Smooth muscle cell (in vitro differentiated cells): Measurements from ENCODE around the gene SMAD5. TPM values are rescaled to one million over a fixed set of nuclear protein-coding genes. Genes with fewer than 3 reads are reported as not detected.

Source experiments
- DNase-seq: peaks from one replicate; lab custom pipeline; 2025; ENCODE audit not compliant: unreplicated experiment; lab: John Stamatoyannopoulos, UW
- H2AFZ ChIP-seq: fragments of 200-600 bp; sonication (generic); 2 replicates; pipeline ENCODE4 v1.6.0; 2016; ENCODE audit warnings: antibody characterized with exemption, low read depth, mild to moderate bottlenecking
- H3F3A ChIP-seq: fragments of 200-600 bp; sonication (generic); 2 replicates; pipeline ENCODE4 v1.6.0; 2017; ENCODE audit warnings: antibody characterized with exemption, low read depth
- H3K27ac ChIP-seq: fragments of 200-600 bp; sonication (generic); 2 replicates; pipeline ENCODE4 v1.5.1; 2016; ENCODE audit warnings: low read depth, mild to moderate bottlenecking
- H3K27me3 ChIP-seq: fragments of 200-600 bp; sonication (generic); 2 replicates; pipeline ENCODE4 v1.6.1; 2016; ENCODE audit warnings: low read depth, mild to moderate bottlenecking
- H3K36me3 ChIP-seq: fragments of 200-600 bp; sonication (generic); 2 replicates; pipeline ENCODE4 v1.5.1; 2016; ENCODE audit warnings: low read depth
- H3K4me1 ChIP-seq: fragments of 200-600 bp; sonication (generic); 2 replicates; pipeline ENCODE4 v1.5.1; 2016; ENCODE audit warnings: low read depth
- H3K4me2 ChIP-seq: fragments of 200-600 bp; sonication (generic); 2 replicates; pipeline ENCODE4 v1.6.0; 2016; ENCODE audit warnings: mild to moderate bottlenecking
- H3K4me3 ChIP-seq: fragments of 200-600 bp; sonication (generic); 2 replicates; pipeline ENCODE4 v1.5.1; 2016; ENCODE audit warnings: mild to moderate bottlenecking
- H3K79me2 ChIP-seq: fragments of 200-600 bp; sonication (generic); 2 replicates; pipeline ENCODE4 v1.6.0; 2016; ENCODE audit warnings: low read depth, mild to moderate bottlenecking
- H3K9ac ChIP-seq: fragments of 200-600 bp; sonication (generic); 2 replicates; pipeline ENCODE4 v1.6.0; 2016; ENCODE audit warnings: low read depth
- H3K9me3 ChIP-seq: fragments of 200-600 bp; sonication (generic); replicated peaks from 2 replicates; pipeline ENCODE4 v1.5.1; 2016; ENCODE audit warnings: low read depth
- H4K20me1 ChIP-seq: fragments of 200-600 bp; sonication (generic); 2 replicates; pipeline ENCODE4 v1.6.0; 2016; ENCODE audit warnings: low read depth
- WGBS: methylation state at CpG from one replicate; pipeline ENCODE4 v1.1.7; 2016; ENCODE audit warnings: low lambda C conversion rate; 5-methylcytosine and 5-hydroxymethylcytosine counted together
- polyA plus RNA-seq: library from polyadenylated mRNA; unstranded; fragments of >200 nt; fragmentation: Nextera tagmentation; extraction: Ambion mirVana; gene quantifications from 2 replicates; pipeline ENCODE4 v1.2.1, GENCODE V29; 2016
- total RNA-seq: library from RNA; depleted of rRNA; stranded (reverse); fragments of >200 nt; gene quantifications from 2 replicates; pipeline ENCODE4 v1.2.3, GENCODE V29; 2014
- TF ChIP-seq, protein P1 (sequence below): fragments of 200-600 bp; sonication (generic); IDR thresholded peaks from 2 replicates; pipeline ENCODE4 v1.5.1; 2017; ENCODE audit warnings: borderline replicate concordance, mild to moderate bottlenecking, antibody characterized with exemption; ENCODE audit not compliant: insufficient read depth, poor library complexity, severe bottlenecking

SMAD5 gene
- total and polyA plus RNA-seq, 2 experiments from 2014 or later = 28.5 to 61.7 TPM

DNA sequence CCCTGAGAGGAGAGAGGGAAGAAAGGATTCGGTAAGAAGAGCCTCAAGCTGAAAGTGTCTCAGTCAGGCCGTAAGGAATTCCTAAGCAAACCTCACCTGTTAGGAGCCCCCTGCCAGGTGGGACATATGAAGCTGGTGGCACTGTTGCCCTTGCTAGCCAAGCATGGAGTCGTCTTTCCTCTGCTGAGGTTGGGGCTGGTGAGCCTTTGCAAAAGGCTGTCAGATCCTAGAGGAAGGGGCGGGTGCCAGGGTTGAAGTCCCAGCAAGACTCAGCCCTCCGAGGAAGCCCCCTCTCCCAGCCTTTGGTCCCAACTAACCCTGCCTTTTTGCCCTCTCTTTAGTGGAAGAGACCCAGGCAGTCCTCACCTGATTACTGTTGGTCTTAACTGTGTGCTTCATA is 65.8 kb downstream of the SMAD5 start:
- H3K4me2 ChIP-seq = no peak overlapping the region
- H3K36me3 ChIP-seq = no peaks in the 10 kb centered on the region
- DNase-seq = no peak
- WGBS = 94% methylated on average over 5 of the region's 5 CpGs
- no peak overlapping the region for H3K4me3 ChIP-seq
- H3K9ac ChIP-seq = no peak overlapping the region
- peaks cover 2% of the 10 kb centered on the region for H3K27me3 ChIP-seq
- H3F3A ChIP-seq = no peaks in the 10 kb centered on the region
- TF ChIP-seq, protein P1, sequence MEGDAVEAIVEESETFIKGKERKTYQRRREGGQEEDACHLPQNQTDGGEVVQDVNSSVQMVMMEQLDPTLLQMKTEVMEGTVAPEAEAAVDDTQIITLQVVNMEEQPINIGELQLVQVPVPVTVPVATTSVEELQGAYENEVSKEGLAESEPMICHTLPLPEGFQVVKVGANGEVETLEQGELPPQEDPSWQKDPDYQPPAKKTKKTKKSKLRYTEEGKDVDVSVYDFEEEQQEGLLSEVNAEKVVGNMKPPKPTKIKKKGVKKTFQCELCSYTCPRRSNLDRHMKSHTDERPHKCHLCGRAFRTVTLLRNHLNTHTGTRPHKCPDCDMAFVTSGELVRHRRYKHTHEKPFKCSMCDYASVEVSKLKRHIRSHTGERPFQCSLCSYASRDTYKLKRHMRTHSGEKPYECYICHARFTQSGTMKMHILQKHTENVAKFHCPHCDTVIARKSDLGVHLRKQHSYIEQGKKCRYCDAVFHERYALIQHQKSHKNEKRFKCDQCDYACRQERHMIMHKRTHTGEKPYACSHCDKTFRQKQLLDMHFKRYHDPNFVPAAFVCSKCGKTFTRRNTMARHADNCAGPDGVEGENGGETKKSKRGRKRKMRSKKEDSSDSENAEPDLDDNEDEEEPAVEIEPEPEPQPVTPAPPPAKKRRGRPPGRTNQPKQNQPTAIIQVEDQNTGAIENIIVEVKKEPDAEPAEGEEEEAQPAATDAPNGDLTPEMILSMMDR = no peak
- no peaks in the 10 kb centered on the region for H4K20me1 ChIP-seq
- no peaks in the 10 kb centered on the region for H3K9me3 ChIP-seq
- peaks cover 22% of the 10 kb centered on the region for H3K4me1 ChIP-seq
- no peak overlapping the region for H2AFZ ChIP-seq
- no peak overlapping the region for H3K27ac ChIP-seq
- no peaks in the 10 kb centered on the region for H3K79me2 ChIP-seq

DNA sequence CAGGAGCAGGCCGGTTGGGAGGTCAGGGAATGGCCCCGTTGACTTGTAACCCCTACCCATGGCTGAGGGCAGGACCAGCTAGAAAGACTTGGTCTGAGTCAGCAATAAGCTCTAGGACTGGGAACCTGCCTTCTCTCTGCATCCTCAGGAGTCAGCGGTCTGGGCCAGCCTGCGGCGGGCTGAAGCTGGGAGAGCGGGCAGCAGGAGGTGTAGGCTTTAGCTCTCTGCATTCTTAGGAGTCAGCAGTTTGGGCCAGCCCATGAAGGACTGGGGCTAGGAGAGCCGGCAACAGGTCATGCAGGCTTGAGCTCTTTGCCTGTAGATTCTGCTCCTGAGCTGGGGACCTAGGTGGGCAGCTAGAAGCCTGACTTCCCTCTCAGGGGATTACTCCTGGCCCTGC is 66.8 kb downstream of the SMAD5 start:
- Histone ChIP-seq H2AFZ (no peak overlapping the region), H3K9me3 (no peaks in the 10 kb centered on the region), H3K9ac (no peak overlapping the region), H3K4me1 (peaks cover 21% of the 10 kb centered on the region), H3K79me2 (no peaks in the 10 kb centered on the region), H4K20me1 (no peaks in the 10 kb centered on the region), H3K27me3 (no peaks in the 10 kb centered on the region), H3K36me3 (no peaks in the 10 kb centered on the region), H3K4me2 (no peak overlapping the region), H3K27ac (no peak overlapping the region), H3F3A (no peaks in the 10 kb centered on the region), H3K4me3 (no peak overlapping the region)
- TF ChIP-seq, protein P1 = no peak
- 89% methylated on average over 7 of the region's 7 CpGs for WGBS
- no peak for DNase-seq

DNA sequence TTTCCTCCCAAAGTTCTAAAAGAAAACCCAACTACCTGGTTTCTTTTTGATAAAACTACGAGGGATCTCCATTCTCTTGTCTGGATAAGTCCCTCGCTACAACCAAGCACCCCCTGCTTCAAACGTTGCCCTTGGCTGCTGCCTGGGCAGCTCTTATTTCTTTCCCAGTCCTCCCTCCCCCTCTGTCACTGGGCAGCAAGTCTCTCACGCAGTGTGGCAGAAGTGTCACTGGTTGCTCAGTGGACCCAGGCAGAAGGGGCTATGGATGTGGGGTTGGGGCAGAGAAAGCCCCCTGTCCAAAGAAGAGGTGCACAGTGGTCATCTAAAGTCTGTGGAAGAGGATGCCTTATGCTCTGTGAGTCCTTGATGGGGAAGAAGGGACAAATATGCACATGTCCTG is 67.5 kb downstream of the SMAD5 start:
- Histone ChIP-seq H3K36me3 (no peaks in the 10 kb centered on the region), H3K9ac (no peak overlapping the region), H3K4me3 (no peak overlapping the region), H4K20me1 (no peaks in the 10 kb centered on the region), H3K4me2 (no peak overlapping the region), H3K79me2 (no peaks in the 10 kb centered on the region), H2AFZ (no peak overlapping the region), H3K4me1 (peaks cover 21% of the 10 kb centered on the region), H3K27me3 (no peaks in the 10 kb centered on the region), H3K27ac (no peak overlapping the region), H3F3A (no peaks in the 10 kb centered on the region), H3K9me3 (no peaks in the 10 kb centered on the region)
- no peak for DNase-seq
- 82% methylated on average over 4 of the region's 4 CpGs for WGBS
- TF ChIP-seq, protein P1 = no peak

DNA sequence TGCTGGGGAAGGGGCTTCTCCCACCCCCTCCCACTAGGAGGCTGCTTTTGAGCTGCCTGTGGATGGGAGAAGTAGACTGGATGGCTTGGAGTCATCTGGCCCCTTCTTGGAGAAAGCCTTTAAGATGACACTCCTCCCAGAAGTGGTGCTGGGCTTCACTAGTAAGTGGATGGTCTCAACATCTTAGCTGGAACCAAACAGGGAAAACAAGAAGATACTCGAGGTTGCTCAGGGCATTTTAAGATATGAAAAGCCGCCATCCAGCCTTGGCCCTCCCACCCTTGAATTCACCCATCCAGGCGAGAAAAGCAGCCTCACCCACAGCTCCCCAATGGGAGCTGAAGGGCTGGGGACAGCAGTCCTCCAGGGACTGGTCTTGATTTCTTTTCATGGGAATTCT is 68.1 kb downstream of the SMAD5 start:
- Histone ChIP-seq H3K27me3 (no peaks in the 10 kb centered on the region), H3K27ac (no peak overlapping the region), H3K79me2 (no peaks in the 10 kb centered on the region), H3K9ac (no peak overlapping the region), H3K4me3 (no peak overlapping the region), H4K20me1 (no peaks in the 10 kb centered on the region), H3K9me3 (no peaks in the 10 kb centered on the region), H3F3A (no peaks in the 10 kb centered on the region), H3K4me2 (no peak overlapping the region), H3K4me1 (peaks cover 21% of the 10 kb centered on the region), H3K36me3 (no peaks in the 10 kb centered on the region), H2AFZ (no peak overlapping the region)
- no peak for DNase-seq
- 92% methylated on average over 3 of the region's 3 CpGs for WGBS
- TF ChIP-seq, protein P1 = no peak
